GM12873 (cell line): ENCODE results near the gene FMN2.

Experiments
- TF ChIP-seq, protein P1 (sequence below): IDR thresholded peaks from 2 replicates; pipeline ENCODE4 v1.5.1; 2012; ENCODE audit warnings: low read depth, mild to moderate bottlenecking, moderate library complexity, low read length, control low read depth; ENCODE audit not compliant: insufficient read depth; ENCODE audit errors: missing control alignments

Gene FMN2

DNA sequence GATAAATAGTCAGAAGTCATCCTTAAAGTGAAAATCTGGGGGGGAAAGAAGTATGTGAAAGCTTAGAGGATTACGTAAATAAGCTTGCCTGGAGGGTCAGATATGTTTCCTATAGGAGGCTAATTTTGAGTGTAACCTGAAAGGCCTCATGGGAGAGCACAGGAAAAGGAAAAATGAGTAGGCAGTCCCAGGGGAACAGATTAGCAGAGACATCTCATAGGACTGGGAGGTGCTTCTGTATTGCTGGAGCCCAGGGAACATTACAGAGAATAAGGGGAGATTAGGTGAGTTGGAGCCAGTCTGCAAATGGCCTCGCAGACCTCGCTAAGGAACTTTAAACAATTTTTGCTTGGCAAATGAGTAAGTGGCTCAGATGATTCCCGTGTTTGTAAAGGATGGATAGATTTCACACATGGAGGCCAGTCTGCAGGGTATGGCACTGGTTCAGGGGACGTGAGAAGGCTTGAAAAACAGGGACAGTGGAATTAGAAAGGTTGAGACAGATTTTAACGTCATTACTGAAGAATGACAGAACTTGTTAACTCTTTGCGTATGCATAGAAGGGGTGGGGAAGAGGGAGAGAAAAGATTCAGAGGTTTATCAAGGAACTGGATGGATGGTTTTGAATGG lies 371.2 kb downstream of the FMN2 start:
- TF ChIP-seq, protein P1, sequence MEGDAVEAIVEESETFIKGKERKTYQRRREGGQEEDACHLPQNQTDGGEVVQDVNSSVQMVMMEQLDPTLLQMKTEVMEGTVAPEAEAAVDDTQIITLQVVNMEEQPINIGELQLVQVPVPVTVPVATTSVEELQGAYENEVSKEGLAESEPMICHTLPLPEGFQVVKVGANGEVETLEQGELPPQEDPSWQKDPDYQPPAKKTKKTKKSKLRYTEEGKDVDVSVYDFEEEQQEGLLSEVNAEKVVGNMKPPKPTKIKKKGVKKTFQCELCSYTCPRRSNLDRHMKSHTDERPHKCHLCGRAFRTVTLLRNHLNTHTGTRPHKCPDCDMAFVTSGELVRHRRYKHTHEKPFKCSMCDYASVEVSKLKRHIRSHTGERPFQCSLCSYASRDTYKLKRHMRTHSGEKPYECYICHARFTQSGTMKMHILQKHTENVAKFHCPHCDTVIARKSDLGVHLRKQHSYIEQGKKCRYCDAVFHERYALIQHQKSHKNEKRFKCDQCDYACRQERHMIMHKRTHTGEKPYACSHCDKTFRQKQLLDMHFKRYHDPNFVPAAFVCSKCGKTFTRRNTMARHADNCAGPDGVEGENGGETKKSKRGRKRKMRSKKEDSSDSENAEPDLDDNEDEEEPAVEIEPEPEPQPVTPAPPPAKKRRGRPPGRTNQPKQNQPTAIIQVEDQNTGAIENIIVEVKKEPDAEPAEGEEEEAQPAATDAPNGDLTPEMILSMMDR: no peak

DNA sequence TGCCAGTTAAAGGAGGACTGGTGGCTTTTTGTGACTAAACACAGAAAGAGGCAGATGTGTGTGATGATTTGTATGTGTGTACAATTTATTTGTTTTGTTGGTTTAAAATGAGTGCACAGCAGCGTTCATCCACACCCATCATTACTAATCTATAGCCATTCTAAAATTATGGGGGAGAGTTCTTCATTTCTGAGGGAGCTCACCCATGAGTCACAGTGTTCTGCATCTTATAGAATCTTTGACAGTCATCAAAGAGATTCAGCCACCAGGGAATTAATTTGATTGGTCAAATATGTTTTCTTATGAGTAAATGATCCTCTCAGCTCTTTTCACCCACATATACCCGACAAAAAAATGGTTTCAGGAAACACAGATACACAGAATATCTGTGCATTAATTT lies 372.4 kb downstream of the FMN2 start:
- TF ChIP-seq, protein P1: no peak

DNA sequence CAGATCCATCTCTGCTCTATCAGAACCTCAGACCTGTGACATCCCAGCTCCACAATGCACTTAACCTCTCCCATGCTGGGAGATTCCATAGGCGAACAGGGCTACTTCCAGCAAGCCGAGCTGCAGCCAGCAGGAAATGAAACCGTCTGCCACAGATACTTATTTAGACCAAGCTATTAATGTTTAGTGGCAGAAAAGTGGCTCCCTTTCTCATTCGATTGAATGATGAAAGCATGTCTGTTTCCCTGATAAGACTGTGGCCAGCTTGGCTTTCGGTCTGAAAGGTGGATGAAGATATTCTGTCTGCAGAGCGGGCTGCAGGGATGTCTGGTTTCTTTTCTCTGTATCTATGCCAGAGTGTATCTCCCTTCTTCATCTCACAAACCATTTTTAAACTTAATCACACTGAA lies 373.9 kb downstream of the FMN2 start:
- TF ChIP-seq, protein P1: no peak

DNA sequence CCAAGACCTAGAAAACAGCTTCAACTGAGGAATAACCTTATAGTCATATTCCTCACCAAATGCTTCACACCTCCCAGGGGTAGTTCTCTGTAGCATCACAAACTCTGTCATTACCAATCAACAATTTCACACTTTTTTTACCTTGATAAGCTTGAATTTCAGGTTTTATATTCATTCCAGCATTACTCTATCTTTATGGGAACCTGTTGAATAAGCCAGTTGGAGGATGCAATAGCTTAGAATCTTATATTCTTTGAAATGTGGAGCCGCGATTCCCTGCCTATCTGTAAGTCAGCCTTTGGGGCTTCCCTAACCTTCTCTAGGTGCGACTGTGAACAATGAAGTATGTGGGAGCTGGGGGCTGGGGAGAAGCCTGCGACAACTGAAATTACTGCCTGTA lies 374.8 kb downstream of the FMN2 start:
- TF ChIP-seq, protein P1: no peak

DNA sequence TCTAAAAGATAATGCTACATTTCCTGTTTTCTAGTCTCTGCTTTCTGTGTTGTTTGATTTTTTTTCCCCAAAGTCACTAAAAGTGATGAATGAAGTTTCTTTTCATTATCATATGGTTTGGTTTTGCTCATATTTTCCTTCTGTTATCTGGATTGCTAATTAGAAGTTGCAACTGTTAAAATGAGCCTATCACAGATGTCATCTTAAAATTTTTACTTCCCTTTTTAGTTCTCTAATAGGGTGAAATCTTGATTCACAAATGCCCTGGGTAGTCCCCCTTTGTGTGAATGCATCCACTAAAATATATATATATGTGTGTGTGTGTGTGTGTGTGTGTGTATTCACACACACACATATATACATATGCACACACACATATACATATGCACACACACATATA lies 376.2 kb downstream of the FMN2 start:
- TF ChIP-seq, protein P1: no peak

DNA sequence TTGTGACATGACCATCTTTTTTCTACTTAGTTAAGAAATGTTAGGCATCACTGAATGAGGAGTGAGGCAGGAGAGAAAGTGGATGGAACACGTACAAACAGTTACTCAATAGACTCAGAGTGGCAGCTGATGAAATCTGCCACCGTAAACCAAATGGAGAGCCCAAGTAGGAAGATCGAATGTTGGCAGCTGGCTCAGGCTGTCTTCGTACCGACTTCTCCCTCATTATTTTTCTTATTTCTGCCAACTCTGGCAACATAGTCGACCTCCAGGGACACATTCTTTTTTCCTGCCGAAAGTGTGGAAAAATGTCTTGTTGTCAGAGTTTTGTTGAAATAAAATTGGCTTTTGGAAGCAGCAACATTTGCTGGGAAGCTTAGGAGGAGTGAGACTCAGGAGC lies 377.0 kb downstream of the FMN2 start:
- TF ChIP-seq, protein P1: no peak

DNA sequence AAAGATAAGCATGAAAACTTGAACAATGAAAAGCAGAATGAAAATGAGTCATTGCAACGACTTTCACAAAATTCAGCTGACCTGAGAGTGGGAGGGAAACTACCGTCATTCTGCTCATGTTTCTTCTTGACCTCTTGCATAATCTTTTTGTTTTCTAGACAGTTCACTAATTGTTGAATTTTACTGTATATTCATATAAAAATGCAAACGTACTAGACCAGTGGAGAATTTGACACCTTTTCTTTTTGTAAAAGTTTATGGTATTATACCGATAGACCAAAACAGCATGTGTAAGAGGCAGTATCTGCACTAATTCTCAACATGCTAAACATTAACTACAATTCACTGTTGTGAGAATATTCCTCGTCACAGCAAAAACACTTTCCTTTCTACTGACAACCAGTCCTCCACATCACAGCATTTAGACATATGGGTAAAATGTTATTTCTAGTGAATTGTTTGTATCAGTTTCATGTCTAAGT lies 382.5 kb downstream of the FMN2 start:
- TF ChIP-seq, protein P1: no peak

DNA sequence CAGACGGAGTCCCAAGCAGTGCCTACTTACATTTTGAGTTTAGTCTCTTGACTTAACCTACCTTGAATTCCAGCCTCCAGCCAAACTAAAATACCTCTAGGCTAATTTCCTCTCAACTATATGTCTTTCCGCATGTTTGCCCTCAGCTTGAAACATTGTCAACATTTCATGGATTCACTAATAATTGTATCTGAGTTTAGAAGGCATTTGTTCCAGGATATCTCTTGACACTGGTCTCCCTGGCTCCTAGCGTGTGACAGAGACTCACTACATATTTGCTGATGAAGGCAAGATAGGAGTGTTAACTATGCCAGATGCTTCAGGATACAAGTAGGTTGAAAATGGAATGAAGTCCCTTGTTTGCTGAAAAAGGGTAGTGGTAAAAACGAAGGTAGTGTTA lies 384.1 kb downstream of the FMN2 start:
- TF ChIP-seq, protein P1: no peak
